Uterus (tissue), 2 donors: ENCODE measurements around the gene MYLK3.
A peak's percentile ranks its signal among the peaks of the same experiment; 100 is the strongest.

Experiments used
- POLR2A ChIP-seq, 2 donors: fragments of 450-650 bp; IDR thresholded peaks; one replicate each; pipeline ENCODE4 v1.6.1; 2016; ENCODE audit warnings: antibody characterized with exemption in 2 of 2, mild to moderate bottlenecking in 1 of 2, moderate library complexity in 1 of 2
- TF ChIP-seq, protein P1 (sequence below), 4 experiments: fragments of 200-600 bp in 2 of 4; fragments of 450-650 bp in 2 of 4; sonication (generic) in 2 of 4; IDR thresholded peaks; one replicate each; pipeline ENCODE4 v1.5.1; 2016 to 2019; ENCODE audit warnings: antibody characterized with exemption in 4 of 4, mild to moderate bottlenecking in 2 of 4, moderate library complexity in 1 of 4

DNA sequence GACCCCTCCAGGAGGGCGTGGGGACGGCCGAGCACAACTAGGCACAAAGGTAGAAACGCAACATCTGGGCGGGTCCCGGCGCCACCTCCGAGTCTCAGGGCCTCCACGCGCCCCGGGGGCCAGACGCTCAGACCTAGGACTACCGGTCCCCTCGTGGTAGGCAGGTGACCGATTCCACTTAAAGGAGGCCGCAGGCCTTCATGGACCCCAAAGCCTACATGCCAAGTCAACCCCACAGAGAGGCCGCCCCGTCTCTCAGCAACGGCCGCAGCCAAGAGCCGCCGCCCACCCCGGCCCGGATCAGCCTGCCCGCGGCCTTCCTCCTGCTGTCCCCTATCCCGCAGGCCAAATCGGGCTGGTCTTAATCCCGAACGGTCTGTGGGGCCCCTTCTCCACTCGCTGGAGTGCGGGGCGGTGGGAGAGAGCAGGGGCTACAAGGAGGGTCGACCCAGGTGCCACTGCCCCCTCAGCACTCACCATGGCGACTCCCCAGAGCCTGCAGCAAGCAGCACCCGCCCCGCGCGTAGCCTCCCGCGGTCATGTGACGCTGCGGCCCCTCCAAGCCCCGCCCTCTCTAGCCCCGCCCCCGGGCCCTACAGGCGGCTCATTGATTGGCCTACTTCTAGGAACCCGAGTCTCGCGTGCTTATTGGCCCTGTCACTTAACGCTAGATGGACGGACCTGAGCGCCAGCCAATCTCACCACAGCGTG, 59.3 kb downstream of the MYLK3 start, which contains the start of gene VPS35:
- TF ChIP-seq, protein P1, sequence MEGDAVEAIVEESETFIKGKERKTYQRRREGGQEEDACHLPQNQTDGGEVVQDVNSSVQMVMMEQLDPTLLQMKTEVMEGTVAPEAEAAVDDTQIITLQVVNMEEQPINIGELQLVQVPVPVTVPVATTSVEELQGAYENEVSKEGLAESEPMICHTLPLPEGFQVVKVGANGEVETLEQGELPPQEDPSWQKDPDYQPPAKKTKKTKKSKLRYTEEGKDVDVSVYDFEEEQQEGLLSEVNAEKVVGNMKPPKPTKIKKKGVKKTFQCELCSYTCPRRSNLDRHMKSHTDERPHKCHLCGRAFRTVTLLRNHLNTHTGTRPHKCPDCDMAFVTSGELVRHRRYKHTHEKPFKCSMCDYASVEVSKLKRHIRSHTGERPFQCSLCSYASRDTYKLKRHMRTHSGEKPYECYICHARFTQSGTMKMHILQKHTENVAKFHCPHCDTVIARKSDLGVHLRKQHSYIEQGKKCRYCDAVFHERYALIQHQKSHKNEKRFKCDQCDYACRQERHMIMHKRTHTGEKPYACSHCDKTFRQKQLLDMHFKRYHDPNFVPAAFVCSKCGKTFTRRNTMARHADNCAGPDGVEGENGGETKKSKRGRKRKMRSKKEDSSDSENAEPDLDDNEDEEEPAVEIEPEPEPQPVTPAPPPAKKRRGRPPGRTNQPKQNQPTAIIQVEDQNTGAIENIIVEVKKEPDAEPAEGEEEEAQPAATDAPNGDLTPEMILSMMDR (IDR thresholded peaks at IDR 0.05), result no peak
- peak; percentile 42 to 67 for TF ChIP-seq POLR2A (IDR thresholded peaks at IDR 0.05)
